IPS-18c (cell line): ENCODE measurements around the gene MAPK8IP2.
A peak's percentile ranks its signal among the peaks of the same experiment; 100 is the strongest.
"Not testable (repeated sequence)": the region's sequence is repeated elsewhere in the genome, so short reads cannot be mapped to it uniquely, and the experiment has no call there.

Experiments
- H3K4me3 ChIP-seq: 2 replicates; pipeline ENCODE4 v1.7.0; 2013; ENCODE audit warnings: low read depth, mild to moderate bottlenecking, low read length, moderate library complexity; ENCODE audit not compliant: insufficient read depth
- H3K9me3 ChIP-seq: one replicate; pipeline ENCODE4 v1.6.1; 2013; ENCODE audit warnings: mild to moderate bottlenecking, low read length, moderate library complexity; ENCODE audit not compliant: control insufficient read depth, insufficient read depth

MAPK8IP2 gene

DNA sequence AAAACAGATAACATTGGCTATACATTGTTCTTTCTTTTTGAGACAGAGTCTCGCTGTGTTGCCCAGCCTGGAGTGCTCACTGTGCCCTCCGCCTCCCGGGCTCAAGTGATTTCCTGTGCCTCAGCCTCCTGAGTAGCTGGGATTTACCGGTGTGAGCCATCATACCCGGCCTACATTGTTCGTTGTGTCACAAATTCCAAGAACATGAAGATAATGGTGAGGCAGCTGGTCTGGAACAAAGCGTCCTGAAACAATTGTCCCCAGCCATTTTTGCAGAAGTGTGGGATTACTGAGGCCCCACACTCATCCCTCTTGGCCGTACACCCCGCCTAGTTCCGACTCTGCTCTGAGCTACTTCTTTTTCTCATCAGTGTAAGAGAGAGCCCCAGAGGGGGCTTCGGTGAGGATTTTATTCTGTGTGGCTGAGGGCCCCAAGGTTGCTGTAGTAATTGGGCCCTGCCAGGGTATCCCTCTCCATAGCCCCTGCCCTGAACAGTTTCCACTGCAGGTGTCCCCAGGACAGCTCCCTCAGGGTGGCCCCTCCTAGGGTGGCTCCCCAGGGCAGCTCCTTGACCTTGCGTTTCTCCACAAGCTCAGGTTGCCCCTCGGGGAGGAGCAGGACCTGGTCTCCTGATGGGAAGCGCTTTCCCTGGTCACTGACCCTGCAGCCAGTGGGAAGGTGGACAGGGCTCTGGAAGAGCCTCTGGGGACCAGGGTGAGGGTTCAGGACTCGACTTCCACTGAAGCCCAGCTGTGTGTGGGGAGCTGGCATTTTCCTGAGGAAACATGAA, 40.5 kb downstream of the MAPK8IP2 start:
- 0 out of 2 replicates have a peak overlapping the region, but pooled peaks have one; percentile 24 for H3K4me3 ChIP-seq
- H3K9me3 ChIP-seq, result no peaks in the 10 kb centered on the region

DNA sequence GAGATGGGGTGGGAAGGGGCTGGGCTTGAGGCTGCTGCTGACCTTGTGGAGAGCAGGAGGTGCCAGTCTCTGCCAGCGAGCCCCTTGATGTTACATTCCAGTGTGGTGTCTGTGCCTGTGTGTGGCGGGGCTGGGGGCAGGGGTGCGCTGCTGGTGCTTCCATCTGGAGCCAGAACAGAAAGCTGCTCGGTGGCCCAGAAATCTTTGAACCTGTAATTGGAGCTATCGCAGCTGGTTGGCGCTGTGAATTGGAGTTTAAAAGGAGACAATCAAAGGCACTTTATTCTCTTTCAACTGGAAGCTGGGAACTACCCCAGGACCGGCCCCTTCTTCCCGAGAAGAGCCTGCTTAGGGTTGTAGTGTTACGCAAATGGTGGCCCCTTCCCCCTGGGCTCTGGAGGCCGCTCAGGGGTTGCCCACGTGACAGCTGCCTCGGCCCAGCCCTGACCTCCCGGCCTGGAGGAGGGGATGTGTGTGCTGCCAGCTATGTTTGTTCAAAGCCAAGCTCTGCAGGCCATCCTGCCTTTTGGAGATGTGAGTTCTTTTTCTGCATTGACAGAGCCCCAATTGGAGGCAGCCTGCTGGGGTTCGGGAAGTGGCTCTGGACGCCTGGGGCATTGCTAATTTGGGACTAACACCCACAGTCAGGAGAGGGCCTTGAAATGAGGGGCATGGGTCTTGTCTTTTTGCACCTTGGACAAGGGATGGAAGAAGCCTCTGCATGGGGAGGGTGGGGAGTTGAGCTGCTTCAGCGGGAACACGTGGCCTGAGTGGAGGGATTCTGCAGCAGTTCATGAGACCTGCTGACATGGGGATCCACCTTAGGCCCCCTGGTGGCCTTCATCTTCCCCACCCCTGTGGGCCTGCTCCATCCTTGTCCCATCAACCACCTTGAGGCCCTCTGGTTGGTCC, 41.4 kb downstream of the MAPK8IP2 start:
- 0 out of 2 replicates have a peak overlapping the region, but pooled peaks have one; percentile 24 for H3K4me3 ChIP-seq
- no peaks in the 10 kb centered on the region for H3K9me3 ChIP-seq

- not testable (repeated sequence) for H3K9me3 ChIP-seq, H3K4me3 ChIP-seq
These were observed 42.6 kb downstream of the MAPK8IP2 start for GRCh38 chr22:50643021-50643820.

- H3K4me3 ChIP-seq, H3K9me3 ChIP-seq: not testable (repeated sequence)
These were observed 43.2 kb downstream of the MAPK8IP2 start for GRCh38 chr22:50643821-50644101.

- Histone ChIP-seq H3K9me3 (peaks cover 1% of the 10 kb centered on the region), H3K4me3 (no peak overlapping the region)
These were observed 52.7 kb downstream of the MAPK8IP2 start for GRCh38 chr22:50653256-50653655.

GRCh38 chr22:50654664-50655063, 54.1 kb downstream of the MAPK8IP2 start:
- H3K4me3 ChIP-seq, H3K9me3 ChIP-seq: not testable (repeated sequence)

GRCh38 chr22:50656122-50657070, 55.8 kb downstream of the MAPK8IP2 start:
- no peaks in the 10 kb centered on the region for H3K9me3 ChIP-seq
- no peak overlapping the region for H3K4me3 ChIP-seq

DNA sequence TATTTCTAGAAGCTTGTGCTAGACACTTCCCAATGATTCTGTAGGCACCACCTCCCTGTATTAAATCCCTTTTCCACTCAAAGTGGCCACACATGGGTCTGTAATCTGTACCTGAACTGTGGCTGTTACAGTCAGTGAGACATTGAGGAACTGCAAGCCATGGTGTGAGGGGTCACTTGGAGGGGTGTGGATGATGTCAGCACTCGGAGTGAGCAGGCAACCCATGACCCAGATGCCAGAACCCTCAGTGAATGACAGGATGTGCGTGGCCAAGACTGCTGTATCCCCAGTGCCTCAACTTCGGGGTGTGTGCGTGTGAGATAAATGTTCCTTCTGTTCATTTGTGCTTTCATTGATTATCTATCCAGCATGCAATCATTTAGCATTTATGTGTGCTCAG, 57.3 kb downstream of the MAPK8IP2 start:
- no peaks in the 10 kb centered on the region for H3K9me3 ChIP-seq
- H3K4me3 ChIP-seq, result no peak overlapping the region

DNA sequence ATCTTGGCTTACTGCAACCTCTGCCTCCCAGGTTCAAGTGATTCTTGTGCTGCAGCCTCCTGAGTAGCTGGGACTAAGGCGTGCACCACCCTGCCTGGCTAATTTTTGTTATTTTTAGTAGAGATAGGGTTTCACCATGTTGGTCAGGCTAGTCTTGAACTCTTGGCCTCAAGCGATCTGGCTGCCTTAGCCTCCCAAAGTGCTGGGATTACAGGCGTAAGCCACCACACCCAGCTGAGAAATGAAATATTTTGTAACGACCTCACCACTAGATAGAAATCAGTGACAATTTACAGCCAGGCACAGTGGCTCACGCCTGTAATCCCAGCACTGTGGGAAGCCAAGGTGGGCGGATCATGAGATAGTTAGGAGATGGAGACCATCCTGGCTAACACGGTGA, 59.1 kb downstream of the MAPK8IP2 start:
- H3K4me3 ChIP-seq, H3K9me3 ChIP-seq: not testable (repeated sequence)

DNA sequence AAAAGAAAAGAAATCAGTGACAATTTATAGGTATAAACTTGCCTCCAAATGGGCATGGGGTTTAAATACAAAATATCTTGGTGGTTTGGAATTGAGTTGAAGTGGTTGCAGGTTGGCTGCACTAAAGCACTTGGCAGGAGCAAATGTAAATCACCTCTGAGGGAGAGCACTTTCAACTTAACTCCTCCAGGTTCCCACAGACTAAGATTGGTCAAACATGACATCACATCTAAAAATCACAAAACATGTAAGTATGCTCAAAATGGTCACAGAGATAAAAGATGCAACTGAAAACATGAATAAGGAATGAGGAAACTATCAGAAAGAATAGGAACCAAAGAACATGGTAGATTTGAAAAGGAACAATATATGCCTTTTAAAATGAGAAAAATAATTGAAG, 59.7 kb downstream of the MAPK8IP2 start:
- H3K4me3 ChIP-seq, result no peak overlapping the region
- H3K9me3 ChIP-seq, result no peaks in the 10 kb centered on the region
